Caki2 (cell line): ENCODE results near the gene TOX3. TPM values are rescaled to one million over a fixed set of nuclear protein-coding genes. Genes with fewer than 3 reads are reported as not detected.

Experiments used
- DNase-seq: peaks from one replicate; pipeline ENCODE4 v3.0.0-alpha.2; 2015; ENCODE audit warnings: low read depth
- in situ Hi-C: cut with HindIII; loops from 2 replicates; pipeline ENCODE4 v1.10.0; 2016; ENCODE audit warnings: low sequenced_read_pairs, low pct_unique_long_range_greater_than_20kb, mixed read lengths
- total RNA-seq: library from RNA; depleted of rRNA; stranded (reverse); fragments of >200 nt; shearing (Covaris generic); gene quantifications from 2 replicates; pipeline ENCODE4 v1.2.3, GENCODE V29; 2014; ENCODE audit warnings: low replicate concordance

TOX3 gene
- total RNA-seq, 1 experiment from 2014 or later: 0.10 TPM

GRCh38 chr16:52568983-52569690, 22.2 kb upstream of the TOX3 start:
- DNase-seq: peak; percentile 54
- in situ Hi-C loops: no loop called here

GRCh38 chr16:52568495-52568894, 21.6 kb upstream of the TOX3 start:
- DNase-seq: no peak
- in situ Hi-C loops: no loop called here

- DNase-seq: no peak
- in situ Hi-C loops: no loop called here
These were observed 20.2 kb upstream of the TOX3 start for GRCh38 chr16:52567193-52567592.

- in situ Hi-C loops: no loop called here
- DNase-seq: no peak
These were observed 17.0 kb upstream of the TOX3 start for GRCh38 chr16:52563767-52564611.

GRCh38 chr16:52562770-52563169, 15.8 kb upstream of the TOX3 start:
- DNase-seq: no peak
- in situ Hi-C loops: no loop called here

- in situ Hi-C loops: no loop called here
These were observed 15.2 kb upstream of the TOX3 start for GRCh38 chr16:52561910-52562741.

GRCh38 chr16:52558448-52558847, 11.5 kb upstream of the TOX3 start:
- in situ Hi-C loops: no loop called here
- no peak for DNase-seq

More at GRCh38 chr16:52561910-52562741, 15.2 kb upstream of the TOX3 start:
- DNase-seq: no peak

- peak; percentile 71 for DNase-seq
- in situ Hi-C loops: no loop called here
These were observed 10.3 kb upstream of the TOX3 start for GRCh38 chr16:52557236-52557635.

- DNase-seq: no peak
- in situ Hi-C loops: no loop called here
These were observed 9.1 kb upstream of the TOX3 start for GRCh38 chr16:52556083-52556482.

GRCh38 chr16:52555572-52555971, 8.6 kb upstream of the TOX3 start:
- no peak for DNase-seq
- in situ Hi-C loops: no loop called here

- in situ Hi-C loops: no loop called here
These were observed 7.4 kb upstream of the TOX3 start for GRCh38 chr16:52554334-52554733.

GRCh38 chr16:52553322-52553721, 6.4 kb upstream of the TOX3 start:
- in situ Hi-C loops: no loop called here
- DNase-seq: no peak

More at GRCh38 chr16:52554334-52554733, 7.4 kb upstream of the TOX3 start:
- no peak for DNase-seq

- in situ Hi-C loops: no loop called here
- peak; percentile 72 for DNase-seq
These were observed 5.7 kb upstream of the TOX3 start for GRCh38 chr16:52552643-52553042.

- DNase-seq: no peak
- in situ Hi-C loops: no loop called here
These were observed 2.2 kb upstream of the TOX3 start for GRCh38 chr16:52549011-52549692.

- no peak for DNase-seq
- in situ Hi-C loops: no loop called here
These were observed 1.5 kb upstream of the TOX3 start for GRCh38 chr16:52548261-52549010.

- in situ Hi-C loops: no loop called here
- DNase-seq: no peak
These were observed 882 bp upstream of the TOX3 start for GRCh38 chr16:52547834-52548215.

GRCh38 chr16:52546291-52547003, 496 bp downstream of the TOX3 start:
- DNase-seq: no peak
- in situ Hi-C loops: no loop called here
